Natural killer cell treated with Interleukin-12 subunit alpha and Interleukin-12 subunit beta and Interleukin-15 and Interleukin-18, amount 100 ng/mL, for 72 hours (primary cell): ENCODE data around the gene PTPRN2. TPM values are rescaled to one million over a fixed set of nuclear protein-coding genes. Genes with fewer than 3 reads are reported as not detected.
"Not testable (repeated sequence)": the region's sequence is repeated elsewhere in the genome, so short reads cannot be mapped to it uniquely, and the experiment has no call there.

Source experiments
- ATAC-seq, 2 donors: fragments of 150-1000 bp; cut with Tn5 transposase in 1 of 2; sonication (Bioruptor Pico), chemical (Tn5 transposase) in 1 of 2; 2 replicates each; pipeline ENCODE4 v1.10.0; 2021
- DNase-seq: peaks from one replicate; pipeline ENCODE4 v3.0.0; 2022; ENCODE audit warnings: low spot score
- H3K27ac Mint-ChIP-seq, 2 donors: 1 replicate in 1 of 2; 2 replicates in 1 of 2; pipeline ENCODE4 v1.8.0; 2022; ENCODE audit warnings: mixed read lengths in 2 of 2, mild to moderate bottlenecking in 1 of 2, moderate library complexity in 1 of 2
- H3K27me3 Mint-ChIP-seq, 2 donors: 1 replicate in 1 of 2; 2 replicates in 1 of 2; pipeline ENCODE4 v1.8.0; 2022; ENCODE audit warnings: mixed read lengths in 2 of 2
- H3K36me3 Mint-ChIP-seq: one replicate; pipeline ENCODE4 v1.8.0; 2022; ENCODE audit warnings: mixed read lengths
- H3K4me1 Mint-ChIP-seq, 2 donors: 1 replicate in 1 of 2; 2 replicates in 1 of 2; pipeline ENCODE4 v1.8.0; 2022; ENCODE audit warnings: low read depth in 2 of 2, mixed read lengths in 2 of 2, mild to moderate bottlenecking in 1 of 2
- H3K4me3 Mint-ChIP-seq: one replicate; pipeline ENCODE4 v1.8.0; 2022; ENCODE audit warnings: mixed read lengths
- H3K9me3 Mint-ChIP-seq: 2 replicates; pipeline ENCODE4 v1.8.0; 2022; ENCODE audit warnings: mixed read lengths
- total RNA-seq, 2 donors: library from RNA; stranded (reverse); gene quantifications; one replicate each; pipeline ENCODE4 v1.2.3, GENCODE V29; 2022

PTPRN2 gene
- total RNA-seq, 2 donors from 2014 or later = 0.17 to 0.74 TPM

- peaks cover 11% of the 10 kb centered on the region for H3K9me3 Mint-ChIP-seq
- no peak overlapping the region for H3K27ac Mint-ChIP-seq
- H3K4me1 Mint-ChIP-seq = no peaks in the 10 kb centered on the region
- no peak overlapping the region for H3K4me3 Mint-ChIP-seq
- no peaks in the 10 kb centered on the region for H3K27me3 Mint-ChIP-seq
- DNase-seq = no peak
- H3K36me3 Mint-ChIP-seq = no peaks in the 10 kb centered on the region
- ATAC-seq = no peak
Observed at GRCh38 chr7:158161194-158161593, 426.4 kb downstream of the PTPRN2 start.

- ATAC-seq = no peak
- DNase-seq = no peak
- Mint-ChIP-seq H3K27ac (no peak overlapping the region), H3K36me3 (peaks cover 6% of the 10 kb centered on the region), H3K4me3 (no peak overlapping the region), H3K27me3 (no peaks in the 10 kb centered on the region), H3K4me1 (no peaks in the 10 kb centered on the region), H3K9me3 (peaks cover 16% of the 10 kb centered on the region)
Observed at GRCh38 chr7:158160199-158160598, 427.4 kb downstream of the PTPRN2 start.

- Mint-ChIP-seq H3K4me1 (no peaks in the 10 kb centered on the region), H3K27ac (no peak overlapping the region), H3K27me3 (no peaks in the 10 kb centered on the region), H3K36me3 (peaks cover 7% of the 10 kb centered on the region), H3K9me3 (peaks cover 6% of the 10 kb centered on the region), H3K4me3 (no peak overlapping the region)
- ATAC-seq (no peak), DNase-seq (no peak)
Observed at GRCh38 chr7:158157460-158157859, 430.2 kb downstream of the PTPRN2 start.

- DNase-seq, H3K36me3 Mint-ChIP-seq, H3K27ac Mint-ChIP-seq, H3K9me3 Mint-ChIP-seq, H3K4me1 Mint-ChIP-seq, H3K27me3 Mint-ChIP-seq, H3K4me3 Mint-ChIP-seq: not testable (repeated sequence)
- ATAC-seq = peak; percentile 38 to 67
Observed at GRCh38 chr7:158151273-158151672, 436.4 kb downstream of the PTPRN2 start.

- ATAC-seq (peak in 1 of 2 donors; percentile 33), DNase-seq (no peak)
- Mint-ChIP-seq H3K27me3 (no peaks in the 10 kb centered on the region), H3K36me3 (peaks cover 2% of the 10 kb centered on the region), H3K9me3 (peaks cover 4% of the 10 kb centered on the region), H3K4me1 (no peaks in the 10 kb centered on the region), H3K27ac (no peak overlapping the region), H3K4me3 (no peak overlapping the region)
Observed at GRCh38 chr7:158150234-158150633, 437.4 kb downstream of the PTPRN2 start.

- not testable (repeated sequence) for ATAC-seq, H3K36me3 Mint-ChIP-seq, H3K4me3 Mint-ChIP-seq, H3K9me3 Mint-ChIP-seq, H3K27me3 Mint-ChIP-seq, DNase-seq, H3K27ac Mint-ChIP-seq, H3K4me1 Mint-ChIP-seq
Observed at GRCh38 chr7:158147431-158147830, 440.2 kb downstream of the PTPRN2 start.

- Mint-ChIP-seq H3K9me3 (no peaks in the 10 kb centered on the region), H3K4me3 (no peak overlapping the region), H3K36me3 (no peaks in the 10 kb centered on the region), H3K27ac (no peak overlapping the region), H3K4me1 (no peaks in the 10 kb centered on the region), H3K27me3 (no peaks in the 10 kb centered on the region)
- ATAC-seq = no peak
- no peak for DNase-seq
Observed at GRCh38 chr7:158145370-158145769, 442.3 kb downstream of the PTPRN2 start.

- H3K36me3 Mint-ChIP-seq = no peaks in the 10 kb centered on the region
- no peaks in the 10 kb centered on the region for H3K9me3 Mint-ChIP-seq
- ATAC-seq (peak in 1 of 2 donors; percentile 32), DNase-seq (no peak)
- no peak overlapping the region for H3K27ac Mint-ChIP-seq
- no peaks in the 10 kb centered on the region for H3K4me1 Mint-ChIP-seq
- no peaks in the 10 kb centered on the region for H3K27me3 Mint-ChIP-seq
- H3K4me3 Mint-ChIP-seq = no peak overlapping the region
Observed at GRCh38 chr7:158143196-158144120, 444.2 kb downstream of the PTPRN2 start.

GRCh38 chr7:158142657-158143056 lies 445.0 kb downstream of the PTPRN2 start:
- ATAC-seq = no peak
- Mint-ChIP-seq H3K4me3 (no peak overlapping the region), H3K27ac (no peak overlapping the region), H3K9me3 (no peaks in the 10 kb centered on the region), H3K4me1 (no peaks in the 10 kb centered on the region), H3K27me3 (no peaks in the 10 kb centered on the region), H3K36me3 (no peaks in the 10 kb centered on the region)
- no peak for DNase-seq

GRCh38 chr7:158141806-158142518 lies 445.7 kb downstream of the PTPRN2 start:
- Mint-ChIP-seq H3K27me3 (no peaks in the 10 kb centered on the region), H3K4me3 (no peak overlapping the region), H3K9me3 (no peaks in the 10 kb centered on the region), H3K36me3 (no peaks in the 10 kb centered on the region), H3K4me1 (no peaks in the 10 kb centered on the region), H3K27ac (no peak overlapping the region)
- DNase-seq (no peak), ATAC-seq (no peak)

- ATAC-seq (no peak), DNase-seq (no peak)
- H3K9me3 Mint-ChIP-seq = no peaks in the 10 kb centered on the region
- H3K4me3 Mint-ChIP-seq = no peak overlapping the region
- H3K27ac Mint-ChIP-seq = no peak overlapping the region
- H3K36me3 Mint-ChIP-seq = no peaks in the 10 kb centered on the region
- H3K27me3 Mint-ChIP-seq = no peaks in the 10 kb centered on the region
- no peaks in the 10 kb centered on the region for H3K4me1 Mint-ChIP-seq
Observed at GRCh38 chr7:158141221-158141582, 446.4 kb downstream of the PTPRN2 start.

- Mint-ChIP-seq H3K27ac (no peak overlapping the region), H3K36me3 (no peaks in the 10 kb centered on the region), H3K4me3 (no peak overlapping the region), H3K4me1 (no peaks in the 10 kb centered on the region), H3K9me3 (no peaks in the 10 kb centered on the region), H3K27me3 (no peaks in the 10 kb centered on the region)
- peak in 1 of 2 donors; percentile 28 for ATAC-seq
- DNase-seq = no peak
Observed at GRCh38 chr7:158140538-158141220, 446.9 kb downstream of the PTPRN2 start.

GRCh38 chr7:158139499-158139898 lies 448.1 kb downstream of the PTPRN2 start:
- no peak for ATAC-seq
- no peak for DNase-seq
- H3K27me3 Mint-ChIP-seq = no peaks in the 10 kb centered on the region
- no peak overlapping the region for H3K4me3 Mint-ChIP-seq
- H3K27ac Mint-ChIP-seq = no peak overlapping the region
- H3K9me3 Mint-ChIP-seq = no peaks in the 10 kb centered on the region
- H3K4me1 Mint-ChIP-seq = no peaks in the 10 kb centered on the region
- no peaks in the 10 kb centered on the region for H3K36me3 Mint-ChIP-seq

- H3K4me3 Mint-ChIP-seq = no peak overlapping the region
- H3K9me3 Mint-ChIP-seq = no peaks in the 10 kb centered on the region
- no peaks in the 10 kb centered on the region for H3K36me3 Mint-ChIP-seq
- ATAC-seq (peak in 1 of 2 donors; percentile 41), DNase-seq (no peak)
- H3K4me1 Mint-ChIP-seq = no peaks in the 10 kb centered on the region
- H3K27me3 Mint-ChIP-seq = no peaks in the 10 kb centered on the region
- no peak overlapping the region for H3K27ac Mint-ChIP-seq
Observed at GRCh38 chr7:158138329-158138597, 449.4 kb downstream of the PTPRN2 start.
